GM21737 (cell line): Measurements from ENCODE around the gene TREM2.

ENCODE experiments used
- ATAC-seq: cut with Tn5 transposase; IDR thresholded peaks from one replicate; pipeline ENCODE4 v1.9.1; 2021; ENCODE audit warnings: mild to moderate bottlenecking, moderate library complexity; ENCODE audit not compliant: unreplicated experiment

Gene TREM2

DNA sequence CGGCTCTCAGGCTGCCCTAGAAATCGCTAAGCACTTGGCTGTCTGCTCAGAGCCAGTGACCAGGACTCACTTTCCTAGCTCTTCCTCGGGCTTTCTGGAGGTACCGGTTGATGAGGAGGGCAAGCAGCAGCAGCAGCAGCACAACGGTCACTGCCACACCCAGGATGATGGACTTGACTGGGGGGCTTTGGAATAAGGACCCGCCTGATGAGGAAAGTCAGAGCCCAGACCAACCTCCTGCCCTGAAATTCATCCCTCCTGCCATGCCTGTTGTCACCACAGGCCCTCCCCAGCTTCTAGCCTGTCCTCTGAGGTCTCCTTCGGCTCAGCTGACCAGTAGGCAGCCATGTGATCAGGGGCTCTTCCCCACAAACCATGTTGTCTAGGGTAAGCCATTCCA, 21.8 kb upstream of the TREM2 start:
- no peak for ATAC-seq

DNA sequence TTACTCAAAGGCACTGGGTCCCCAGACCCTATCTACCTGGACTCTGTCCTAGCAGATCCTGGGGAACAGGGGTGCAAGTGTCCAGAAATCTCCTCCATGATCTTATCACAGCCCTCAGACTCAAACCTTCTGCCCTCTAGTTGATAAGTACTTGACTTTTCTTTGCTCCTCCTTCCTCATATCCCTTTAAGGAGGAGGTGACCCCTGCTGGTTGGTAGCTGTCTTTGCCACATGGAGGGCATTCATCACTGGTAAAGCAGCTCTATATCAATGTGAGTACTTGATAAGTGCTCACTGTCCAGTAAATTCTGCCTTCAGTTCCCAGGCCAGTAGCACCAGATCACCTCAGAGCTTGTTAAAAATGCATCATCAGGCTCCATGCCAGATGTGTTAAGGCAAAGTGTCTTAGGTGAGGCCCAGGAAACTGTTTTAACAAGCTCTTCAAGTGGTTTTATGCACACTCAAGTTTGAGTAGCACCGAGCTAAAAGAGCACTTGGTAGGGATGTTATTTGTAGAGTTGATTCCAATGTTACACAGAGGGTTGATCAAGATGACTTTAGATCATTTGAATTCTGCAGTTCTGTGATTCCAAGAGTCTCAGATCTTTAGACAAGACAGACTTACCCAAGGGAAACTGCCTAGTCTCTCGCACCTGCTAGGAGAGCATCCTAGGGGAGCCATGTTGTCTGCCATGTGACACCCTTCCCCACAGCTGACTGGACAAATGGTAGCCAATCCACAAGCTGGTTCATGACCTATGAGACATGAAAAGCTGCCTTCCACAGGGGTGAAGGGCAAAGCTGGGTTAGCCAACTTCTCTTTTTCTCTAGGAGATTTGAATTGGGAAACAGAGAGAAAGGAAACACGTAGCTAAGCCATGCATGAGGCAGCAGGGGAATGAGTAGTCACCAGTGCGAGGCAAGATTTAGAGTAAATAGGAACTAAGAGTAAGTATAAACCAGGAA, 19.4 kb upstream of the TREM2 start:
- no peak for ATAC-seq

DNA sequence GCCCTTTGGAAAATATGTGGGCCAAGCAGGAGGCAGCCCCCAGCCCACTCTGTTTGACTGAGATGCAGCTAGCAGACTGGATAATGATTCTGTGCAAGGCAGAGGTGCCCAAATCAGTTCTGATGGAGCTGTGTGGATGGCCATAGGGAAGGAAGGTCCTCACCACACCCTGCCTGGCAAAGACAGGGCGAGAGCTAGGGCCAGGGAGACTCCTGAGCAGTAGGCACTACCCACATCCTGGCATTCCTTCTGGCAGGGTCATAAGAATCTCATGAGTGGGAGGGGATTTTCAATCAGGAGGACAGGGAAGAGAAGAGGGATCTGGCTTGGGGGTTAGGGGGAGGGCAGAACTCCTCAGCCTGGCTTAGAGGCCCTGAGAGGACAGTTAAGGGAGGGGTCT, 18.6 kb upstream of the TREM2 start:
- no peak for ATAC-seq

DNA sequence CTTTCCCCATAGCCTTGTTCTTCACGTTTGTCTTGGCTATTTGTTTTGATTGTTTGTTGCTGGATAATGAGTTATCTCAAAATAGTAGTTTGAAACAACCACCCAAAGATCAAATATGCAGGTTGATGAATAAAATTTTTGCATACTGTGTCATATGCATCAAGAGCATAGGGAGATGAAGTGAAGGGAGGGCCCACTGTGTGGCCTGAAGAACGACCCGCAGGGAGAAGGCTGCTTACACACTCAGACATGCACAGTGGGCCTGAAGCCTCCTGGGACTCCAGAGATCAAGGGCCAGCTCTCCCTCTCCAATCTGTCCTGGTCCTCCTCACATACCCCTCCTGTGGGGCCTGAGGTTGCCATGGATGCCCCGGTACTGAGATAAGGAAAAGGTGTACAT, 16.2 kb upstream of the TREM2 start:
- ATAC-seq, result no peak

DNA sequence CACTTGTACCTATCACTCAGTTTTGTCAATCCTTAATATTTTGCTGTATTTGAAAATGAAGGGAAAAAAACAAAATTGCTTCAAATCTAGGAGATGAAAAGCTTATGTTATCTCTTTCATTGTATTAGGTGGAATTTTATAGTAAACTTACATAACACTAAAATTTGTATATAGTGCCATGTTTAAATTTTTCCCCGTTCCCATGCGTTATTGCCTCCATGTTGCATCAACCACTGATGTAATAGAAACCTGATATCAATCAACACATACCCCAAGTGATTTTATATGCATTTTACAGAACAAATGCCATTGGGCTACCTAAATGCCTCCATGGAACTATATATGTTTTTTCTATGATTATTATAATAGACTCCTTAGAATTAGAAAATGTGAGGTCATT, 14.8 kb upstream of the TREM2 start:
- no peak for ATAC-seq

DNA sequence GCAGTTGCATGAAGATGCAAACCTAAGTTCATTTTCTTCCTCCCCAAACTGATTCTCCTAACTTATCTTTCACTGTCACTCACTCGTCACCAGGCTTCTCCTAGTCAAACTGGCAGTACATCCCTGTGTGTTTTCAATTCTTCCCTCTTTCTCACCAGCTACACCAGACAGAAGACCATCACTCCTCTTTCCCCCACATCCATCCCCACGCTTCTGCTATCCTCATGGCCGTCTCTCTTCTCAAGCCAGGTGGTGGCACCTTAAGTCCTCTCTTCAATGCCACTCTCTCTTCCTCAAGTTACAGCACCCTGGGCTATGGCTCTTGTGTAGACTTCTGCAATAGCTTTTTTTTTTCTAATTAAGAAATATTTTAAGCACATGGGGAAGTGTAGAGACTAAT, 14.4 kb upstream of the TREM2 start:
- no peak for ATAC-seq

DNA sequence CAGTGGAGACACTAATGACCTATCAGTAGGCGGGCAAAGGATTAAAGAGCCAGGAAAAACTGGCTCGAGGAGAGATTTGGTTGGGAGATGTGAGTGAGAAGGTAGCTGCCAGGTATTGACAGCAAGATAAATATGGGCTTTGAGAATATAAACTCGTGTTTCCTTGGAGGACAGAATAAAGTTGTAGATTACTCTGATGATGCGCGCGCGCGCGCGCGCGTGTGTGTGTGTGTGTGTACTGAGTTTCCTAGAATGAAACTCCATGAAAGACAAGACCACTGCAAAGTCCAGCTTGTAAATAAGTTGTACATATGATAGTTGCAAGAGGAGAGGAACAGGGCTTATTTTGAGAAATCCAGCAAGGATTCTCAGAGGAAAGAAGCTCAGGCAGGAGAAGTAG, 13.3 kb upstream of the TREM2 start:
- ATAC-seq, result no peak

DNA sequence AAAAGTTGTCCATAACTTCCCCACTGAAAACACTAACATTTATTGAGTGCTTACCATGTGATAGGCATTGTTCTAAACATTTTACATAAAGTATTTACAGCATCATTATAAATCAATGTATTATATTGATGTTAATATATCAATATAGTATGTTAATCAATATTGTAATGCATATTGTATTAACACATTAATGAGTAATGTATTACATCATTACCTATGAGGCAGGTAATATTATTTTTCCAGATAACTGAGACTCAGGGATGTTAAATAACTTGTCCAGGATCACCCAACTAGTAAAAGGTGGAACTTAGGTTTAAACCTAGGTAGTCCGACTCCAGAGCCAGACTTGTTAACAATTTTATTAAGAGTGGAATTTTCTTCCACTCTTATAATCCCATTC, 12.2 kb upstream of the TREM2 start:
- no peak for ATAC-seq

DNA sequence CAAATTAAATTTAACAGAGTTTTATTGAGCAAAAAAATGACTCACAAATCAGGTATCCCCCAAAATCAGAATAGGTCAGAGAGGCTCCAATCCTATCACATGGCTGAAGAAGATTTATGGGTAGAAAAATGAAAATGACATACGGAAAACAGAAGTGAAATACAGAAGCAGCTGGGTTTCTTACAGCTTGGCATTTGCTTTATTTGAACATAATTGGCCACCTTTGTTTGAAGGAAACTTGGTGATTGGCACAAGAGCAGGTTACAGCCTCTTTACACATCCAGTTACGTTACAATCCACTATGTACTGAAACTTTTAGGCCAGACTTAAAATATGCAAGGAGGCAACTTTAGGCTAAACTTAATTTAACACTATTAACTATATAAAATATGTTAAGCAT, 11.7 kb upstream of the TREM2 start:
- no peak for ATAC-seq

DNA sequence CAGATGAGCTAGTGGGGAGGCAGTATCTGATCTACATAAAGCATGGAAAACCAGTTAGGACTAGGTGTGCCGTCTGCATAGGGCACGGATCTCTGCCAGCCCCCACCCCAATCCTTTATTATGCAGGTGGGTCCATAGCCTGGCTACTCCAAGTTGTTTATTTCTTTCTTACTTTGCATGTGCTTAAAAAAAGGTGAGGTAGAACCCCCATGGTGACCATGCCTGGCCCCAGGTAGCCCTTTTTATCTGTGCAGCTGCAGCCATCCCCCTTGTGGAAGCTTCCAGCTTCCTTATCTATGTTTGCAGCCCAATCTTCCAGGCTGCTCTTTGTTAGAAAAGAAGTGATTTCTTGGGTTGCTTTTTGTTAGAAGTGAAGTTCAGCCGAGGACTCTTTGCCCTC, 9.0 kb upstream of the TREM2 start:
- ATAC-seq, result no peak

DNA sequence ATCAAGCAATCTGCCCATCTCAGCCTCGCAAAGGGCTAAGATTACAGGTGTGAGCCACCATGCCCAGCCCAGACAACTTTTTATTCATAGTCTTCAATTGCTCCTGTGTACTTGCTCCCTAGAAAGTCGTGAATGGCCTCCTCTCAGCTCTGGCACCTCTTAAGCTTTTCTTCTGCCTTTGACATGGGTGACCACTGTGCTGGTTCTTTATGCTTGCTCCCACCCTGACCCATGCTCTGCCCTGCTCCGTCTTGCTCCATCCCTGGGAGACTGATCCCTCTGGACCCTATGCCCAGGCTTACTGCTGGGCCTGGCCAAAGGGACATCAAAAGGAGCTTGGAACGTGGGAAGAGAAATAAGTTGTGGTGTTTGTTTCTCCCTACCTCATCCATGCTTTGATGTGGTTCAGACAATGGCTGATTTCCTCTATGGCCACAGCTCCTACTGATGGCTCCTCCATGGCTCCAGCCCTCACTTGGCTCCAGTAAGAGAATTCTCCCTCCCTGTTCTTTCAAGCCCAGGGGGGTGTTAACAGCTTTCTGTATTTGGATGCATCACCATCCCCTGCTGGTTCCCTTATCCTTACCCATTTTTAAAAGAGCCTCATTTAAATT, 7.7 kb upstream of the TREM2 start:
- ATAC-seq, result no peak

DNA sequence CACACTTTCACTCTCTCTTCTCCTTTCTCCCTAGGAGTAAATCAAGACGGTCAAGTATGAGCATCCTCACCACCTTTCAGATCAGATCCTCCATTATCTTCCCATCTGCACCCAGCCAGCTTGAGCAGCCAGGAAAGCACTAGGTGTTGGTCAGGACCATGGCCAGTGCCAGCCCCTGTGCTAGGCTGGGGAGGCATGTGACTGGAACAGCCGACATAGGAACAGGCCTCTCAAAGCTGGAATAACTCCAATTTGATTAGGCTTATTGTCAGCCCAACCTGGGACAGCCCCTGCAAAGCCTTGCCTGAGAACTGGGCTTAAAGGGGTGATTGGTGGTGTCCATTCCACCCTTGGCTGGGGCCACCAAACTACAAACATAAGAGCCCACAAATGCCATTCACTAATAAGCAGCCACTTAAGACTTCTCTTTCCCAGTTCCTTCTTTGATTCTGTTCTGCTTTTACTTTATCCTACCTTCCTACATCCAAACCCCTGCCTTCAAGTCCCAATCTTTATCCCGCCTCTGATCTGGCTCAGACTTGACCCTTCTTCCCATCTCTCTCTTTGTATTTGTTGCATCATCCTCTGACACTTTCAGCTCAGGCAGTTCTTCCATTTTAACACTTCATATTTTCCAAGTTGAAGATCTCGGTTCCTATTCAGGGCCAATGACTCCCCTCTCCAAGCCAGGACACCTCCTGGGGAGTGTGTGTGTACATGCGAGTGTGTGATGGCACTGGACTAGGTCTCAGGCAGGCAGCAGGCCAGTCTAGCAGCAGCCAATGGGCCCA, 4.5 kb upstream of the TREM2 start:
- ATAC-seq, result no peak

DNA sequence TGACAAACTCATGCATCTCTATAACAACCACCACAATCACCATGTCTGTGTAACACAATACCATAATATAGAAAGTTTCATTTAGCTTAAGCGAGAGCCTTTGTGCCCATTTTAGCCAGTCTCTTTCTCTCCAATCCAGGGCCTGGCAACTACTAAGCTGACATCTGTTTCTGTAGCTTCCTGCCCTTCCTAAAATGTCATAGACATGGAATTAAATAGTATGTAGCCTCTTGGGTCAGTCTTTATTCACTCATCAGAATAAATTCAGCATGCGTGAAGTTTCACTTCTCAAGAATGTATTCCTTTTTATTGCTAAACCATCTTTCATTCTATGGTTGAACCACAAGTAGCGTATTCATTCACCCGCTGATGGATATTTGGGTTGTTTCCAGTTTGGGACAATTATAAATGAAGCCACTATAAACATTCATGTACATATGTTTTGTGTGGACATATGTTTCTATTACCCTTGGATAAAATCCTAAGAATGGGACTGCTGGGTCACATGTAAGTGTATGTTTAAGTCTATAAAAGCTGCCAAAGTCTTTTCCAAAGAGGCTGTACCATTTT, 1.7 kb upstream of the TREM2 start:
- ATAC-seq, result no peak

DNA sequence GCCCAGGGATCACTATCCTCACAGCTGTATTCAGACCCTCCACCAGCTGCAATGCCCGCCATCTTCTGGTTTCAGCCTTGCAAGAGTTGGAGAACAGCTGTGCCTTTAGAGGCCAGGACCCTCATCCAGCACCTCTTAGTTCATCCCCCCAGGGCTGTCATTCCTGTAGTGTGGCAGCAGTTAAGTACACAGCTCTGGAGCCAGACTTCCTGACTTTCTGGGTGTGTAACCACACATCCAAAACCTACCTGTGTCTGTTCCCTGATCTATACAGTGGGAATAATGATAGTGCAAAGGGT, 452 bp upstream of the TREM2 start:
- ATAC-seq, result no peak

DNA sequence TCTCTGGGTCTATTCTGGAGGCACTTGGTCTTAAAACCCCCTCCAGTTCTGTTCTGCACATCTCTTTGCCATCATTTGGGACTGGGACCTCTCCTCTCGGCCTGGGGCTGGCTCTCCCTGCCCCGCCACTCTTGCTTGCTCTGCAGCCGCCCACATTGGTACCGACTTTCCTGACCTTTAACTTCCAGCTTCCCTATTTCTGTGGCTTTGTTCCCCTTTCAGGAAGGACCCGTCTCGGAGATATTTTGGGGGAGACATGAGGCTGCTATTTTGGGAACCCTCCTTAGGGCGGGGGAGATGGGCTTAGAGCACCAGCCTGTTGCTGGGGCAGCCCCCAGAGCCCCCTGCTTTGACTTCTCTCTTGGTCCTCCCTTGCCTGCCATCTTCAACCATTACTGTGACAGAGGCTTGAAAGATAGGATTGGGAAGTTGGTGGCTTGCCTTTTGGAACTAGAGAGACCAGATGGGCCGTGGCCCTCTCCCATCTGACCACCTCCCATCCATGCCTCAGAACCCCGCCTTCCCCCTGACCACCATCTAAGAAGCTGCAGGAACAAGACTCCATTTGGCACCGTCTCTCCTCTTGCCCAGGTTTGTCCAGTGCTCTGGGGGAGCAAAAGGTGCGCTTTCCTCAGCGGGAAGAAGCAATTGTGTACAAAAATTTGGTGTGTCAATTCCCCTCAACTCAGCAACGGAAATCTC, 914 bp downstream of the TREM2 start:
- no peak for ATAC-seq

DNA sequence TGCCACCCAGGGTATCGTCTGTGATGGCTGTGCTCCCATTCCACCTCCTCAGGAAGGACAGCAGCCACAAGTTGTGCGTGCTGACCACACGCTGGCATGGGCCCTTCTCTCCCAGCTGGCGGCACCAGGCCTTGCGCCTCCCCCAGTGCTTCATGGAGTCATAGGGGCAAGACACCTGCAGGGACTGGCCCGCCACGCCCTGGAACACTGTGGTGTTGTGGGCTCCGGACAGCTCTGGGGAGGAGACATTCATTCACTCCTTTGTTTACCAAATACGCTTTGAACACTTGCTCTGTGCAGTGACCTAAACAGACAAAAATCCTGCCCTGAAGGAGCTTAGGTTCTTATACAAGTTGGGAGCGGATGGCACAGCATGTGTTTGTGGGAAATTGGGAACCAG, 1.5 kb downstream of the TREM2 start:
- no peak for ATAC-seq

DNA sequence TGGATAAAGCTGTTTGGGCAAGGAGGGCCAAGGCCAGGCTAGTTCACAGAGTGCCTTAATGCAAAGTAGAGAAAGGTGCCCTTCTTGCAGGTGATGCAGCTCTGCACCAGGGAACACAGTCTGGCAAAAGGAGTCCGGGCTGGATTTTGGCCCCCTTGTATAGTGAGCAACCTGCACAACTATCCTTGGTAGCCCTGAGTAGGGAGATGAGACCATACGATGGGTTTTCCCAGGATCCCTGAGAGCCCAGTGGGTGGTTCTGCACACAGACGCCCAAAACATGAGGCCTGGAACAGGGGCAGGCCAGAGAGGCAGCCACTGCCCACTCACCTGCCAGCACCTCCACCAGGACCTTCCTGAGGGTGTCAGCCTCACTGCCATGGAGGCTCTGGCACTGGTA, 2.0 kb downstream of the TREM2 start:
- no peak for ATAC-seq

DNA sequence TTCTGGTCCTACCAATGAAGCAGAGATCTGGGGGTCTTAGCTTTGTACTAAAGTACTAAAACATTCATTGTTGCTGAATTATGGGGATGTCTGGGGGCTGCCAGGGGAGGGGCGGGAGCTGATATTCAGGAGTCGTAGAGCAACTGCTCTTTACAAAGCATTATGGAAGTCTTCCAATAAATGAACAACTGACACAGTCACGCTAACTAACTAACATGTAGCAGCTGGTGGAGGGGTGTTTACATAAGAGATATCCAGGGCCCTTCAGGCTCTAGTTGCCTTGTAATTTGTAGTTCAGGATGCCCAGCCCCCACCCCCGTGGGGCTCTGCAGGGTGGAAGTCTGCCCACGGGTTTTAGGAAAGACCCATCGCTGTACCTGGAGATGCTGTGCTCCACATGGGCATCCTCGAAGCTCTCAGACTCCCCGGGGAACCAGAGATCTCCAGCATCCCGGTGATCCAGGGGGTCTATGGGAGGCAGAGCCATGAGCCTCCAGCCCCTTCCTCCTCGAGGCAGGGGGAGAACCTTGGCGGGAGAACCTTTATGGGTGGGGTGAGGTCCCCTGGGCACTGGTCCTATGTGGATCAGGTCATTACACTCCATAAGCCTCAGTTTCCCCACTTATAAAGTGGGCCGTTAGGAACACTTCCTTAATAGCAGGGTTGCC, 3.4 kb downstream of the TREM2 start:
- ATAC-seq, result no peak

DNA sequence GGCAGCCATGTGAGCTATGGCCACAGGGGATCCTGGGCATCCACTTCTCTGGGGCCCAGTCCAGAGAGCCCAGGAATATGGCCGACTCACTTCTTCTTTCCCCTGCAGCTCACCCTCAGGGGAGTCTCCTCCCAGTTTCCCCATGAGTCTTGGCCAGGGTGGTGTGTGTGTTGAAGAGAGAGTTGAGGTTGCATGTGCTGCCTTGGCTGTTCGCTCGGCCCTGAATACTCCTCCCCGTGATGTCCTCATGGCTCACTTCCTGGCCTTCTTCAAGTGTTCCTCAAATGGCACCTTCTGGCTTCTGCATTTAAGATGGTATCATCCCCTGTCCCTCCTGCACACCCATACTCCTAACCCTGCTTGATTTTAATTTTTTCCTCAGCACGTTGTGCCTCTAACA, 5.6 kb downstream of the TREM2 start:
- no peak for ATAC-seq

DNA sequence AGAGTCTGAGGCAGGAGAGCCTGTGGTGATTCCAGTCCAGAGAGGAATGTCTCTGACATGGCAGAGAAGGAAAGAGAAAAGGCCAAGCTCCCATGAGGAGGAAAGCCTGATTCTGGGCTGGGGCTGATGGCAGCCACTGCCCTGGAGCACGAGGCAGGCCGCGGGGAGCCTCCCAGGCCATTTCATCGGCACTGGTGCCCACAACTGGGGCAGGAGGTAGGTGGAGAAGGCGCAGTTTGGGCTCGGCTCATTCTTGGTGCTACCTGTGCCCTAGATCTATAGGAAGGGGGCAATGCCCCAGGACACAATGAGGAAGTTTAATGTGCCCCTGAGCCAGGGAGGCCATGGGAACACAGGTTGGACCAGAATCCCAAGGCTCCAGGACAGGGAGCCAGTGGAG, 6.1 kb downstream of the TREM2 start:
- ATAC-seq, result no peak

DNA sequence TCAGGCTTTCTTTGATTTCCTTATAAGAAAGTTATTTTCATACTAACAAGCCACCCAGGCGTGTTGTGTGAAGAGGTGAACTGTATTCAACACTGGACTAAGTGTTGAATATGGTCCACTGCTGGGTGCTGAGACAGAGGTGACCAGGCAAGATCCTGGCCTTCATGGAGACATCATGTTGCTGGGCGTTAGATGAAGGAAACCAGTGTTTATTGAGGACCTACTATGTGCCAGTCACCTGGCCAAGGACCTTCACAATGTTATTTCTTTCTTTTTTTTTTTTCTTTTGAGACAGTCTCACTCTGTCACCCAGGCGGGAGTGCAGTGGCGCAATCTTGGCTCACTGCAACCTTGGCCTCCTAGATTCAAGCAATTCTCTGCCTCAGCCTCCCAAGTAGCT, 6.9 kb downstream of the TREM2 start:
- ATAC-seq, result no peak
